Esophagus muscularis mucosa (tissue), 4 donors: ENCODE measurements around the gene ITSN2.

Source experiments
- EP300 ChIP-seq: sonication (generic); formaldehyde crosslinking; IDR thresholded peaks from one replicate; pipeline ENCODE4 v1.6.1; 2017; ENCODE audit warnings: antibody characterized with exemption
- POLR2A ChIP-seq: fragments of 450-650 bp; IDR thresholded peaks from one replicate; pipeline ENCODE4 v1.6.1; 2017; ENCODE audit warnings: antibody characterized with exemption, moderate library complexity, mild to moderate bottlenecking, low read depth
- POLR2AphosphoS5 ChIP-seq, 2 donors: sonication (generic); formaldehyde crosslinking; IDR thresholded peaks; one replicate each; pipeline ENCODE4 v1.6.1; 2017; ENCODE audit warnings: antibody characterized with exemption in 2 of 2
- TF ChIP-seq, protein P1 (sequence below), 3 experiments: fragments of 200-600 bp in 2 of 3; fragments of 450-650 bp in 1 of 3; sonication (generic) in 2 of 3; IDR thresholded peaks; one replicate each; pipeline ENCODE4 v1.5.1; 2017 to 2019; ENCODE audit warnings: antibody characterized with exemption in 3 of 3, mild to moderate bottlenecking in 2 of 3, moderate library complexity in 1 of 3

DNA sequence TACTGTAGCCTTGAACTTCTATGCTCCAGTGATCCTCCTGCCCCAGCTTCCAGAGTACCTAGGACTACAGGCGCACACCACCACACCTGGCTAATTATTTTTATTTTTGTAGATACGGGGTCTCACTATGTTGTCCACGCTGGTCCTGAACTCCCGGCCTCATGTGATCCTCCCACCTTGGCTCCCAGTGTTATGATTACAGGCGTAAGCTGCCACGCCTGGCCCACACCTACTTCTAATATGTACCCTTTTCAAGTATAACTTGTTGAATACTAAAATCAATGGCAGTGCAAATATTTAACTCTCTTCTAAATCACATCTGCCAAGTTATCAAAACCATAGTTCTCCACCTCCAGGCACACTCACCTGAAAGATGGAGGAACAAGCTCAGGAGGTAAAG is 58.7 kb downstream of the ITSN2 start:
- no peak for TF ChIP-seq POLR2A
- TF ChIP-seq, protein P1, sequence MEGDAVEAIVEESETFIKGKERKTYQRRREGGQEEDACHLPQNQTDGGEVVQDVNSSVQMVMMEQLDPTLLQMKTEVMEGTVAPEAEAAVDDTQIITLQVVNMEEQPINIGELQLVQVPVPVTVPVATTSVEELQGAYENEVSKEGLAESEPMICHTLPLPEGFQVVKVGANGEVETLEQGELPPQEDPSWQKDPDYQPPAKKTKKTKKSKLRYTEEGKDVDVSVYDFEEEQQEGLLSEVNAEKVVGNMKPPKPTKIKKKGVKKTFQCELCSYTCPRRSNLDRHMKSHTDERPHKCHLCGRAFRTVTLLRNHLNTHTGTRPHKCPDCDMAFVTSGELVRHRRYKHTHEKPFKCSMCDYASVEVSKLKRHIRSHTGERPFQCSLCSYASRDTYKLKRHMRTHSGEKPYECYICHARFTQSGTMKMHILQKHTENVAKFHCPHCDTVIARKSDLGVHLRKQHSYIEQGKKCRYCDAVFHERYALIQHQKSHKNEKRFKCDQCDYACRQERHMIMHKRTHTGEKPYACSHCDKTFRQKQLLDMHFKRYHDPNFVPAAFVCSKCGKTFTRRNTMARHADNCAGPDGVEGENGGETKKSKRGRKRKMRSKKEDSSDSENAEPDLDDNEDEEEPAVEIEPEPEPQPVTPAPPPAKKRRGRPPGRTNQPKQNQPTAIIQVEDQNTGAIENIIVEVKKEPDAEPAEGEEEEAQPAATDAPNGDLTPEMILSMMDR (IDR thresholded peaks at IDR 0.05) = no peak
- no peak for TF ChIP-seq POLR2AphosphoS5 (IDR thresholded peaks at IDR 0.05)
- no peak for TF ChIP-seq EP300
